Chondrocyte (in vitro differentiated cells): ENCODE results near the gene KCTD8. TPM values are rescaled to one million over a fixed set of nuclear protein-coding genes. Genes with fewer than 3 reads are reported as not detected.

ENCODE experiments used
- DNase-seq: peaks from one replicate; pipeline ENCODE4 v3.0.0; 2021; ENCODE audit warnings: mixed read lengths, low spot score
- H3K27ac Mint-ChIP-seq: one replicate; pipeline ENCODE4 v1.8.0; 2021; ENCODE audit warnings: mild to moderate bottlenecking, moderate library complexity, mixed read lengths; ENCODE audit not compliant: unreplicated experiment
- H3K27me3 Mint-ChIP-seq: 2 replicates; pipeline ENCODE4 v1.8.0; 2021; ENCODE audit warnings: low read depth, mixed read lengths
- H3K36me3 Mint-ChIP-seq: 2 replicates; pipeline ENCODE4 v1.8.0; 2021; ENCODE audit warnings: low read depth, mixed read lengths
- H3K4me1 Mint-ChIP-seq: 2 replicates; pipeline ENCODE4 v1.8.0; 2021; ENCODE audit warnings: low read depth, mild to moderate bottlenecking, mixed read lengths
- H3K4me3 Mint-ChIP-seq: one replicate; pipeline ENCODE4 v1.8.0; 2021; ENCODE audit warnings: mild to moderate bottlenecking, moderate library complexity, mixed read lengths; ENCODE audit not compliant: unreplicated experiment
- H3K9me3 Mint-ChIP-seq: 2 replicates; pipeline ENCODE4 v1.8.0; 2021; ENCODE audit warnings: low read depth, mixed read lengths
- CTCF ChIP-seq: fragments of 200-600 bp; sonication (generic); IDR thresholded peaks from 2 replicates; pipeline ENCODE4 v1.5.0; 2021; ENCODE audit warnings: antibody characterized with exemption, mild to moderate bottlenecking, moderate library complexity
- total RNA-seq: library from RNA; stranded (reverse); gene quantifications from 3 replicates; pipeline ENCODE4 v1.2.1, GENCODE V29; 2021

Gene KCTD8
- total RNA-seq, 1 donor from 2014 or later: not detected

GRCh38 chr4:44368413-44369167, 80.0 kb downstream of the KCTD8 start:
- Mint-ChIP-seq H3K9me3 (no peaks in the 10 kb centered on the region), H3K27me3 (peaks cover 2% of the 10 kb centered on the region), H3K27ac (no peak overlapping the region), H3K4me1 (no peaks in the 10 kb centered on the region), H3K36me3 (no peaks in the 10 kb centered on the region), H3K4me3 (no peak overlapping the region)
- no peak for TF ChIP-seq CTCF
- DNase-seq: no peak

- DNase-seq: no peak
- no peaks in the 10 kb centered on the region for H3K4me1 Mint-ChIP-seq
- H3K4me3 Mint-ChIP-seq: no peak overlapping the region
- H3K27ac Mint-ChIP-seq: no peak overlapping the region
- H3K27me3 Mint-ChIP-seq: no peaks in the 10 kb centered on the region
- no peak for TF ChIP-seq CTCF
- H3K9me3 Mint-ChIP-seq: no peaks in the 10 kb centered on the region
- H3K36me3 Mint-ChIP-seq: no peaks in the 10 kb centered on the region
Measured at GRCh38 chr4:44354172-44354571, 94.4 kb downstream of the KCTD8 start.

- H3K27me3 Mint-ChIP-seq: no peaks in the 10 kb centered on the region
- no peaks in the 10 kb centered on the region for H3K36me3 Mint-ChIP-seq
- H3K9me3 Mint-ChIP-seq: no peaks in the 10 kb centered on the region
- no peak for TF ChIP-seq CTCF
- H3K4me1 Mint-ChIP-seq: no peaks in the 10 kb centered on the region
- no peak for DNase-seq
- no peak overlapping the region for H3K4me3 Mint-ChIP-seq
- H3K27ac Mint-ChIP-seq: no peak overlapping the region
Measured at GRCh38 chr4:44351069-44351468, 97.5 kb downstream of the KCTD8 start.

GRCh38 chr4:44342800-44343199, 105.8 kb downstream of the KCTD8 start:
- no peak for DNase-seq
- no peak overlapping the region for H3K4me3 Mint-ChIP-seq
- H3K27ac Mint-ChIP-seq: no peak overlapping the region
- no peak for TF ChIP-seq CTCF
- no peaks in the 10 kb centered on the region for H3K4me1 Mint-ChIP-seq
- H3K27me3 Mint-ChIP-seq: no peaks in the 10 kb centered on the region
- no peaks in the 10 kb centered on the region for H3K9me3 Mint-ChIP-seq
- no peaks in the 10 kb centered on the region for H3K36me3 Mint-ChIP-seq

- Mint-ChIP-seq H3K9me3 (no peaks in the 10 kb centered on the region), H3K36me3 (no peaks in the 10 kb centered on the region), H3K27ac (no peak overlapping the region), H3K27me3 (peaks cover 1% of the 10 kb centered on the region), H3K4me1 (no peaks in the 10 kb centered on the region), H3K4me3 (no peak overlapping the region)
- DNase-seq: no peak
- TF ChIP-seq CTCF: no peak
Measured at GRCh38 chr4:44326741-44327140, 121.9 kb downstream of the KCTD8 start.
